SK-N-SH (cell line): ENCODE data around the gene CAV1. TPM values are rescaled to one million over a fixed set of nuclear protein-coding genes. Genes with fewer than 3 reads are reported as not detected.

Experiments
- CTCF ChIA-PET: fragments of 300-600, 350-600 bp; formaldehyde crosslinking; extraction: SDS; loops from one replicate; lab custom pipeline; 2021; lab: Yijun Ruan, JAX
- POLR2A ChIA-PET: fragments of 350-600 bp; sonication (Branson Sonifier 250); formaldehyde crosslinking; extraction: SDS; loops from one replicate; lab custom pipeline; 2020; ENCODE audit warnings: antibody characterized with exemption, inconsistent platforms; lab: Yijun Ruan, JAX
- DNase-seq: peaks from one replicate; pipeline ENCODE4 v3.0.0; 2012
- H2AFZ ChIP-seq: fragments of 200-600 bp; sonication (generic); 2 replicates; pipeline ENCODE4 v1.8.1; 2016; ENCODE audit warnings: antibody characterized with exemption, mild to moderate bottlenecking, low read depth
- H3F3A ChIP-seq: fragments of 200-600 bp; sonication (generic); replicated peaks from 2 replicates; pipeline ENCODE3; 2016; ENCODE audit warnings: antibody characterized with exemption, mild to moderate bottlenecking; ENCODE audit not compliant: insufficient read depth
- H3K27ac ChIP-seq, 2 experiments: fragments of 200-500 bp in 1 of 2; fragments of 200-600 bp in 1 of 2; sonication (Bioruptor generic) in 1 of 2; sonication (generic), shearing (Covaris generic) in 1 of 2; 2 replicates each; pipeline versions ENCODE4 v1.5.1 to v1.6.1; 2014 to 2016; ENCODE audit warnings: low read depth in 2 of 2, inconsistent platforms in 1 of 2, low read length in 1 of 2, mild to moderate bottlenecking in 1 of 2, mixed read lengths in 1 of 2
- H3K27me3 ChIP-seq: fragments of 200-600 bp; sonication (generic), shearing (Covaris generic); 2 replicates; pipeline ENCODE4 v1.6.1; 2016; ENCODE audit warnings: mixed run types; ENCODE audit not compliant: insufficient read depth
- H3K36me3 ChIP-seq, 2 experiments: fragments of 200-500 bp in 1 of 2; fragments of 200-600 bp in 1 of 2; sonication (Bioruptor generic) in 1 of 2; sonication (generic) in 1 of 2; replicated peaks in 1 of 2; 2 replicates each; pipeline versions ENCODE3 to v1.5.1; 2014 to 2016; ENCODE audit warnings: low read length in 1 of 2, mild to moderate bottlenecking in 1 of 2; ENCODE audit not compliant: insufficient read depth in 2 of 2, control insufficient read depth in 1 of 2
- H3K4me1 ChIP-seq, 2 experiments: fragments of 200-500 bp in 1 of 2; fragments of 200-600 bp in 1 of 2; sonication (Bioruptor generic) in 1 of 2; sonication (generic), shearing (Covaris generic) in 1 of 2; 2 replicates each; pipeline versions ENCODE4 v1.5.1 to v1.6.1; 2014 to 2016; ENCODE audit warnings: low read depth in 1 of 2, low read length in 1 of 2, mixed run types in 1 of 2; ENCODE audit not compliant: insufficient read depth in 2 of 2, control insufficient read depth in 1 of 2
- H3K4me2 ChIP-seq: fragments of 200-600 bp; sonication (generic), shearing (Covaris generic); 2 replicates; pipeline ENCODE4 v1.6.1; 2017; ENCODE audit warnings: mixed run types
- H3K4me3 ChIP-seq, 2 experiments: fragments of 200-500 bp in 1 of 2; fragments of 200-600 bp in 1 of 2; sonication (Bioruptor generic) in 1 of 2; sonication (generic), shearing (Covaris generic) in 1 of 2; 2 replicates each; pipeline versions ENCODE4 v1.5.1 to v1.8.1; 2014 to 2016; ENCODE audit warnings: low read depth in 2 of 2, inconsistent platforms in 1 of 2, low read length in 1 of 2, mild to moderate bottlenecking in 1 of 2, mixed read lengths in 1 of 2, moderate library complexity in 1 of 2
- H3K79me2 ChIP-seq: fragments of 200-600 bp; sonication (generic); 2 replicates; pipeline ENCODE4 v1.8.1; 2017; ENCODE audit warnings: mild to moderate bottlenecking; ENCODE audit not compliant: insufficient read depth
- H3K9ac ChIP-seq: fragments of 200-600 bp; sonication (generic); 2 replicates; pipeline ENCODE4 v1.6.1; 2017; ENCODE audit warnings: mixed run types
- H3K9me2 ChIP-seq: fragments of 200-600 bp; sonication (generic); 2 replicates; pipeline ENCODE4 v1.6.1; 2017; ENCODE audit warnings: mixed run types
- H3K9me3 ChIP-seq: fragments of 200-600 bp; sonication (generic); 2 replicates; pipeline ENCODE4 v1.6.1; 2017; ENCODE audit warnings: mixed run types, mild to moderate bottlenecking, moderate library complexity
- H4K20me1 ChIP-seq: fragments of 200-600 bp; sonication (generic); 2 replicates; pipeline ENCODE4 v1.6.1; 2017; ENCODE audit warnings: mild to moderate bottlenecking, mixed run types; ENCODE audit not compliant: insufficient read depth
- CHD2 ChIP-seq: fragments of 150-350 bp; IDR thresholded peaks from 2 replicates; pipeline ENCODE4 v1.6.1; 2018; ENCODE audit warnings: low read length; ENCODE audit not compliant: partially characterized antibody
- CTCF ChIP-seq: fragments of 200-600 bp; sonication (generic); IDR thresholded peaks from 2 replicates; pipeline ENCODE4 v1.6.1; 2017; ENCODE audit warnings: antibody characterized with exemption, mild to moderate bottlenecking, moderate library complexity
- EZH2phosphoT487 ChIP-seq: fragments of 200-600 bp; sonication (generic); IDR thresholded peaks from 2 replicates; pipeline ENCODE4 v1.6.1; 2017; ENCODE audit warnings: low read depth, mixed run types, mild to moderate bottlenecking, antibody characterized with exemption, moderate library complexity, borderline replicate concordance
- GABPA ChIP-seq: IDR thresholded peaks from 2 replicates; pipeline ENCODE4 v1.4.0; 2012; ENCODE audit warnings: low read depth, mild to moderate bottlenecking
- MAX ChIP-seq: IDR thresholded peaks from 2 replicates; pipeline ENCODE4 v1.4.0; 2012; ENCODE audit warnings: low read depth
- MEF2A ChIP-seq: IDR thresholded peaks from 2 replicates; pipeline ENCODE4 v1.4.0; 2012; ENCODE audit warnings: low read depth, borderline replicate concordance
- POLR2AphosphoS5 ChIP-seq: IDR thresholded peaks from 2 replicates; pipeline ENCODE4 v1.6.1; 2012; ENCODE audit warnings: low read depth, low read length
- RAD21 ChIP-seq: IDR thresholded peaks from 2 replicates; pipeline ENCODE4 v1.6.1; 2012; ENCODE audit warnings: mild to moderate bottlenecking, low read length
- REST ChIP-seq: IDR thresholded peaks from 2 replicates; pipeline ENCODE4 v1.6.1; 2012; ENCODE audit warnings: mild to moderate bottlenecking, low read depth, low read length, moderate library complexity
- RFX5 ChIP-seq: IDR thresholded peaks from 2 replicates; pipeline ENCODE4 v1.6.1; 2012; ENCODE audit warnings: mild to moderate bottlenecking, improper control_type of control experiment, low read length
- SMC3 ChIP-seq: IDR thresholded peaks from 2 replicates; pipeline ENCODE4 v1.6.1; 2012; ENCODE audit warnings: low read depth, low read length, improper control_type of control experiment
- TAF1 ChIP-seq: IDR thresholded peaks from 2 replicates; pipeline ENCODE4 v1.6.1; 2012; ENCODE audit warnings: low read depth, mild to moderate bottlenecking, low read length, moderate library complexity, borderline replicate concordance
- TEAD4 ChIP-seq: IDR thresholded peaks from 2 replicates; pipeline ENCODE4 v1.4.0; 2012; ENCODE audit warnings: mild to moderate bottlenecking, borderline replicate concordance; ENCODE audit not compliant: insufficient read depth
- YY1 ChIP-seq: IDR thresholded peaks from 2 replicates; pipeline ENCODE4 v1.4.0; 2012; ENCODE audit warnings: low read depth, mild to moderate bottlenecking
- ZBTB33 ChIP-seq: IDR thresholded peaks from 2 replicates; pipeline ENCODE4 v1.4.0; 2012; ENCODE audit warnings: low read depth, borderline replicate concordance
- WGBS: methylation state at CpG from one replicate; pipeline ENCODE4 v1.1.6; 2017; ENCODE audit warnings: low lambda C conversion rate; 5-methylcytosine and 5-hydroxymethylcytosine counted together
- polyA plus RNA-seq, 3 experiments: library from polyadenylated mRNA; depleted of rRNA; stranded (reverse); fragments of >200 nt; gene quantifications; 2 replicates each; pipeline ENCODE4 v1.2.3, GENCODE V29; 2012

Gene CAV1
- polyA plus RNA-seq, 1 of the 3 experiments (the other 2 are of a cell fraction), result 968 TPM

GRCh38 chr7:116592445-116592844 lies 67.6 kb downstream of the CAV1 start:
- POLR2A ChIA-PET, result no interaction called here

GRCh38 chr7:116593359-116594075 lies 68.7 kb downstream of the CAV1 start:
- ChIA-PET CTCF (interaction anchor here (0.6 to 9.4 kb wide), 10 partner anchors 10 to 455 kb away, joined by 3 to 192 read pairs (median 9); no protein-coding TSS in a partner anchor), POLR2A (no interaction called here)
- Histone ChIP-seq H3F3A (peaks cover 6% of the 10 kb centered on the region), H3K27me3 (no peaks in the 10 kb centered on the region; the same call in 1 of the 2 replicates), H3K4me2 (peak overlapping the region; percentile 11; the same call in 1 of the 2 replicates), H3K4me1 (peaks cover 5 to 9% of the 10 kb centered on the region in 2 experiments; a peak in 3 of 4 replicates), H3K9me3 (no peaks in the 10 kb centered on the region), H2AFZ (peak overlapping the region; percentile 25), H3K9me2 (no peaks in the 10 kb centered on the region), H4K20me1 (no peaks in the 10 kb centered on the region), H3K79me2 (no peaks in the 10 kb centered on the region), H3K9ac (no peak overlapping the region), H3K27ac (no peak overlapping the region; a peak in 1 of 4 replicates), H3K4me3 (no peak overlapping the region), H3K36me3 (no peaks in the 10 kb centered on the region)
- DNase-seq, result no peak
- WGBS, result 50% methylated on average over 5 of the region's 5 CpGs
- TF ChIP-seq RFX5 (no peak), GABPA (no peak), MEF2A (no peak), POLR2AphosphoS5 (no peak), CHD2 (no peak), MAX (no peak), ZBTB33 (no peak), CTCF (no peak), SMC3 (no peak), RAD21 (no peak)

More at GRCh38 chr7:116592445-116592844, 67.6 kb downstream of the CAV1 start:
- H3K27ac ChIP-seq, result peak overlapping the region in 1 of 2 experiments; percentile 17; a peak in 1 of 4 replicates
- H3K36me3 ChIP-seq, result no peaks in the 10 kb centered on the region
- H4K20me1 ChIP-seq, result no peaks in the 10 kb centered on the region
- peaks cover 5 to 15% of the 10 kb centered on the region in 2 experiments; a peak in 3 of 4 replicates for H3K4me1 ChIP-seq
- H3K27me3 ChIP-seq, result no peaks in the 10 kb centered on the region; the same call in 1 of the 2 replicates
- peak overlapping the region; percentile 11; the same call in 1 of the 2 replicates for H3K4me2 ChIP-seq
- TF ChIP-seq TEAD4, result no peak
- no peak for TF ChIP-seq EZH2phosphoT487
- TF ChIP-seq TAF1, result no peak
- no peak for TF ChIP-seq YY1
- no peak for TF ChIP-seq RAD21
- no peak for TF ChIP-seq REST
- H3K4me3 ChIP-seq, result no peak overlapping the region; a peak in 1 of 4 replicates
- H3K9me2 ChIP-seq, result no peaks in the 10 kb centered on the region
- WGBS, result 22% methylated on average over 8 of the region's 8 CpGs
- peak overlapping the region; percentile 58 for H2AFZ ChIP-seq
- H3K9me3 ChIP-seq, result no peaks in the 10 kb centered on the region
- H3F3A ChIP-seq, result peaks cover 15% of the 10 kb centered on the region
- H3K9ac ChIP-seq, result no peak overlapping the region
- no peaks in the 10 kb centered on the region for H3K79me2 ChIP-seq
- CTCF ChIA-PET, result interaction anchor here (0.6 to 9.4 kb wide), 72 partner anchors 10 to 486 kb away, joined by 3 to 192 read pairs (median 4); no protein-coding TSS in a partner anchor
- no peak for DNase-seq
